GM23338 (cell line): ENCODE measurements around the gene SLC8A1. TPM values are rescaled to one million over a fixed set of nuclear protein-coding genes. Genes with fewer than 3 reads are reported as not detected.

ENCODE experiments used
- ATAC-seq: fragments of 200-7000 bp; cut with Tn5 transposase; 3 replicates; pipeline ENCODE4 v1.9.1; 2020
- DNase-seq: peaks from one replicate; pipeline ENCODE4 v3.0.0-alpha.2; 2015; ENCODE audit warnings: low spot score
- H2AFZ ChIP-seq: fragments of 200-600 bp; sonication (generic); 2 replicates; pipeline ENCODE4 v1.8.0; 2016; ENCODE audit warnings: antibody characterized with exemption, mild to moderate bottlenecking, moderate library complexity
- H3F3A ChIP-seq: fragments of 200-600 bp; sonication (generic); replicated peaks from 2 replicates; pipeline ENCODE4 v1.8.0; 2017; ENCODE audit warnings: antibody characterized with exemption, mixed run types, low read depth
- H3K27ac ChIP-seq: fragments of 200-600 bp; sonication (generic); 2 replicates; pipeline ENCODE4 v1.6.1; 2016; ENCODE audit warnings: low read depth
- H3K27me3 ChIP-seq: fragments of 200-600 bp; sonication (generic); 2 replicates; pipeline ENCODE4 v1.8.0; 2016; ENCODE audit warnings: mild to moderate bottlenecking, mixed run types, moderate library complexity; ENCODE audit not compliant: insufficient read depth
- H3K36me3 ChIP-seq: fragments of 200-600 bp; sonication (generic); 2 replicates; pipeline ENCODE4 v1.8.0; 2016; ENCODE audit warnings: mild to moderate bottlenecking; ENCODE audit not compliant: insufficient read depth
- H3K4me1 ChIP-seq: fragments of 200-600 bp; sonication (generic); 2 replicates; pipeline ENCODE4 v1.8.0; 2016; ENCODE audit warnings: mild to moderate bottlenecking, moderate library complexity; ENCODE audit not compliant: insufficient read depth
- H3K4me2 ChIP-seq: fragments of 200-600 bp; sonication (generic); 2 replicates; pipeline ENCODE4 v1.7.1; 2017; ENCODE audit warnings: mixed run types
- H3K4me3 ChIP-seq: fragments of 200-600 bp; sonication (generic); 2 replicates; pipeline ENCODE4 v1.6.1; 2016; ENCODE audit warnings: mixed run types
- H3K79me2 ChIP-seq: fragments of 200-600 bp; sonication (generic); replicated peaks from 2 replicates; pipeline ENCODE4 v1.8.0; 2017; ENCODE audit warnings: mild to moderate bottlenecking; ENCODE audit not compliant: insufficient read depth
- H3K9me2 ChIP-seq: fragments of 200-600 bp; sonication (generic); 2 replicates; pipeline ENCODE4 v1.8.0; 2017; ENCODE audit not compliant: insufficient read depth
- H4K20me1 ChIP-seq: fragments of 200-600 bp; sonication (generic); replicated peaks from 2 replicates; pipeline ENCODE4 v1.8.0; 2017; ENCODE audit warnings: mild to moderate bottlenecking; ENCODE audit not compliant: insufficient read depth
- H3K27ac Mint-ChIP-seq: 2 replicates; pipeline ENCODE4 v1.8.0; 2020; ENCODE audit warnings: inconsistent platforms, mild to moderate bottlenecking, moderate library complexity, mixed read lengths
- H3K27me3 Mint-ChIP-seq: 3 replicates; pipeline ENCODE4 v1.8.0; 2022; ENCODE audit warnings: low read depth, mild to moderate bottlenecking, moderate library complexity, mixed read lengths, inconsistent platforms; ENCODE audit not compliant: insufficient read depth, poor library complexity
- H3K36me3 Mint-ChIP-seq: 3 replicates; pipeline ENCODE4 v1.8.0; 2021; ENCODE audit warnings: low read depth, mild to moderate bottlenecking, inconsistent platforms, moderate library complexity, mixed read lengths
- H3K4me1 Mint-ChIP-seq: 3 replicates; pipeline ENCODE4 v1.8.0; 2020; ENCODE audit warnings: mild to moderate bottlenecking, inconsistent platforms, mixed read lengths
- H3K4me3 Mint-ChIP-seq: 3 replicates; pipeline ENCODE4 v1.8.0; 2021; ENCODE audit warnings: moderate library complexity, mild to moderate bottlenecking, inconsistent platforms, mixed read lengths
- H3K9me3 Mint-ChIP-seq: 3 replicates; pipeline ENCODE4 v1.8.0; 2020; ENCODE audit warnings: moderate library complexity, mild to moderate bottlenecking, inconsistent platforms, mixed read lengths
- CREB1 ChIP-seq: fragments of 250-450 bp; sonication (Bioruptor Pico); IDR thresholded peaks from 2 replicates; pipeline ENCODE4 v1.5.0; 2020; ENCODE audit warnings: low read depth, mild to moderate bottlenecking, moderate library complexity
- CTCF ChIP-seq, 2 experiments: fragments of 200-600 bp in 1 of 2; sonication (generic) in 1 of 2; conservative IDR thresholded peaks; 2 replicates each; pipeline versions ENCODE4 v1.5.1 to v1.6.1; 2016 to 2017; ENCODE audit warnings: antibody characterized with exemption in 2 of 2, low read depth in 2 of 2, mild to moderate bottlenecking in 2 of 2, moderate library complexity in 1 of 2
- ETS1 ChIP-seq: IDR thresholded peaks from 2 replicates; pipeline ENCODE4 v1.6.1; 2016; ENCODE audit warnings: antibody characterized with exemption
- EZH2 ChIP-seq: fragments of 200-600 bp; sonication (generic); IDR thresholded peaks from one replicate; pipeline ENCODE4 v1.8.0; 2017; ENCODE audit warnings: antibody characterized with exemption, mild to moderate bottlenecking, low read depth; ENCODE audit not compliant: unreplicated experiment
- EZH2phosphoT487 ChIP-seq: fragments of 200-600 bp; sonication (generic); IDR thresholded peaks from one replicate; pipeline ENCODE4 v1.8.1; 2018; ENCODE audit warnings: antibody characterized with exemption; ENCODE audit not compliant: unreplicated experiment
- JUNB ChIP-seq: IDR thresholded peaks from one replicate; pipeline ENCODE4 v1.6.1; 2016; ENCODE audit warnings: antibody characterized with exemption; ENCODE audit not compliant: unreplicated experiment
- NANOG ChIP-seq: IDR thresholded peaks from 2 replicates; pipeline ENCODE4 v1.6.1; 2016; ENCODE audit warnings: antibody characterized with exemption, borderline replicate concordance
- POLR2AphosphoS5 ChIP-seq: IDR thresholded peaks from 2 replicates; pipeline ENCODE4 v1.6.1; 2016; ENCODE audit warnings: antibody characterized with exemption, low read depth
- REST ChIP-seq: IDR thresholded peaks from one replicate; pipeline ENCODE4 v1.6.1; 2018; ENCODE audit warnings: antibody characterized with exemption; ENCODE audit not compliant: unreplicated experiment
- STAT1 ChIP-seq: IDR thresholded peaks from one replicate; pipeline ENCODE4 v1.6.1; 2016; ENCODE audit warnings: antibody characterized with exemption; ENCODE audit not compliant: unreplicated experiment
- ZNF114 ChIP-seq: fragments of 250-450 bp; sonication (Bioruptor Pico); IDR thresholded peaks from 2 replicates; pipeline ENCODE4 v1.5.0; 2020; ENCODE audit warnings: mild to moderate bottlenecking, moderate library complexity
- ZNF331 ChIP-seq: fragments of 250-450 bp; sonication (Bioruptor Pico); IDR thresholded peaks from 2 replicates; pipeline ENCODE4 v1.5.0; 2020; ENCODE audit warnings: low read depth, mild to moderate bottlenecking, moderate library complexity
- ZNF462 ChIP-seq: fragments of 250-450 bp; sonication (Bioruptor Pico); IDR thresholded peaks from 2 replicates; pipeline ENCODE4 v1.5.0; 2020; ENCODE audit warnings: mild to moderate bottlenecking, moderate library complexity
- polyA plus RNA-seq: library from polyadenylated mRNA; unstranded; fragments of >200 nt; fragmentation: Nextera tagmentation; extraction: Ambion mirVana; gene quantifications from 2 replicates; pipeline ENCODE4 v1.2.1, GENCODE V29; 2016
- total RNA-seq: library from RNA; depleted of rRNA; stranded (reverse); fragments of >200 nt; shearing (Covaris generic); gene quantifications from 2 replicates; pipeline ENCODE4 v1.2.3, GENCODE V29; 2014

The SLC8A1 gene
- total and polyA plus RNA-seq, 2 experiments from 2014 or later, result 2.5 to 3.3 TPM

GRCh38 chr2:40369267-40370006 lies 82.5 kb downstream of the SLC8A1 start:
- Histone ChIP-seq H3K4me3 (no peak overlapping the region), H3K36me3 (no peaks in the 10 kb centered on the region), H3K4me1 (peaks cover 13% of the 10 kb centered on the region; the same call in 1 of the 2 replicates), H3F3A (no peaks in the 10 kb centered on the region), H2AFZ (no peak overlapping the region), H3K27me3 (no peaks in the 10 kb centered on the region), H3K27ac (no peak overlapping the region), H4K20me1 (no peaks in the 10 kb centered on the region), H3K9me2 (no peaks in the 10 kb centered on the region), H3K4me2 (no peak overlapping the region), H3K79me2 (no peaks in the 10 kb centered on the region)
- H3K27me3 Mint-ChIP-seq, result no peaks in the 10 kb centered on the region
- H3K36me3 Mint-ChIP-seq, result no peaks in the 10 kb centered on the region
- H3K9me3 Mint-ChIP-seq, result no peaks in the 10 kb centered on the region
- H3K27ac Mint-ChIP-seq, result no peak overlapping the region
- TF ChIP-seq STAT1 (no peak), CTCF (conservative IDR thresholded peaks at IDR 0.05; ENCODE audit: low read depth in 2 of 2) (no peak), ZNF331 (CRISPR knock-in tag) (no peak), CREB1 (CRISPR knock-in tag) (no peak), POLR2AphosphoS5 (no peak), ETS1 (no peak), NANOG (no peak), ZNF462 (CRISPR knock-in tag) (no peak), REST (no peak), EZH2 (no peak), JUNB (no peak), ZNF114 (no peak), EZH2phosphoT487 (no peak)
- peaks cover 18% of the 10 kb centered on the region for H3K4me1 Mint-ChIP-seq
- ATAC-seq (no peak), DNase-seq (no peak)
- H3K4me3 Mint-ChIP-seq, result no peak overlapping the region
